C1 segment of cervical spinal cord (tissue), 14 donors: Measurements from ENCODE around the gene COX7A1.

Source experiments
- DNase-seq, 14 donors: peaks; one replicate each; lab custom pipeline; 2025; lab: John Stamatoyannopoulos, UW

Gene COX7A1

DNA sequence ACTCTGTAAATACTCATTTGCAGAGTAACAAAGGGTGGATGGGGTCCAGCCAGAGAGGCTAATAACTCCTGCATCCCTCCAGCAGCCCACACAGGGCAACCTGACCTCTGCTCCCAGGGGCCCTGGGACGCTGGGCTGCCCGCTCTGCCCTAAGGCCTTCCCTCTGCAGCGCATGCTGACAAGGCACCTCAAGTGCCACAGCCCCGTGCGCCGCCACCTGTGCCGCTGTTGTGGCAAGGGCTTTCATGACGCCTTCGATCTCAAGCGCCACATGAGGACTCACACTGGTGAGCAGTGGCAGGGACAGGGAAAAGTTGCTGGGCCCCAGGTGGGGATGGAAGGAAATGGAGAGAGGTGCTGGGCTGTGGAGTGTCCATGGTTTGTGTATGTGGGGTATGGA is 39.6 kb downstream of the COX7A1 start:
- DNase-seq, result no peak

DNA sequence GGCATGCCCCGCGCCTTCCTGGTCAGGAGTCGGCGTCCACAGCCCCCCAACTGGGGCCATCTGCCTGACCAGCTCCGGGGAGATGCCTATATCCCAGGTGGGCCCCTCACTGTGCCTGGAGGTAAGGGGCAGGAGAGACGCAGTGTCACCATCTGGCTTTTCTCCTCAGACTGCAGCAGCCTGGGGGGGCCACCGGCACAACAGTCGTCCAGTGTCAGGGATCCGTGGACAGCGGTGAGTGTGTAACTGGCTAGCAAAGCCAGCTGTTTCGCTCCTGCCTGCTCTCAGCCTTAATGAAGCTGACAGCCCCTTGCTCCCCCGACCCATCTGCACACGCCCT is 41.1 kb downstream of the COX7A1 start:
- DNase-seq, result no peak

DNA sequence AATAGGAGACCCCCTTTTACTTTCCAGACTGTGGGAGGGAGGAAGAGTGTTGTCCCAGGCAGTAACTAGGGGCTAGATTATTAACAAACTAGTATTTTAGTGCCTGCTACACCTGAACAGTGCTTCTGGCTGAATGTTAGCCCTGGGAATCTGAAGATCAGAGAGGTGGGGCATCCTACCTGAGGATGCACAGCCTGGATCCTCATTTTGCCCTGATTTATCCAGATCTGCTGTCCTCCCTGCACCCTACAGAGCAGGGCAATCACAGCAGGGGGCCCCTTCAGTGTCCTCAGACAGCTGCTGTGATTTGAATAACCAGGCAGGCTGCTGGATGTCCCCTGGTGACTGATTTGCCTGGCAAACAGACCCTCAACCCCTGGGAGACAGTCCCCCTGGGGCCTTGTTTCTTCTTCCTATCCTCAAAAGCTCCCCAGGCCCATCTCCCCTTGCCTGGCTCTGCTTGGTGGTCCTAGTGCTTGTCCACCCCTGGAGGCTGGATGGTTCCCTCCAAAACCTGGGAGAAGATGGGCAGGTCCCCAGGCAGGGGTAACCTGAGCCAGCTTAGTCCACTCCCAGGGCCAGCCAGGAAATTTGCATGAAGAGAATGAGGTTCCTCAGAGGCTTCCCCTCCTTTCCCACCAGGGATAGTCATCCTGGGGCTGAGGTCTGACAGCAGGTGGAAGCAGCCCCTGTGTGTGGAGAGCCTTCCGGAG is 41.6 kb downstream of the COX7A1 start, which contains the start of gene OVOL3:
OVOL3 (plus strand) TSS at position 657 of the 713 bp plus-strand sequence. CDS start 60 bp downstream, outside the sequence.
- DNase-seq, result no peak

DNA sequence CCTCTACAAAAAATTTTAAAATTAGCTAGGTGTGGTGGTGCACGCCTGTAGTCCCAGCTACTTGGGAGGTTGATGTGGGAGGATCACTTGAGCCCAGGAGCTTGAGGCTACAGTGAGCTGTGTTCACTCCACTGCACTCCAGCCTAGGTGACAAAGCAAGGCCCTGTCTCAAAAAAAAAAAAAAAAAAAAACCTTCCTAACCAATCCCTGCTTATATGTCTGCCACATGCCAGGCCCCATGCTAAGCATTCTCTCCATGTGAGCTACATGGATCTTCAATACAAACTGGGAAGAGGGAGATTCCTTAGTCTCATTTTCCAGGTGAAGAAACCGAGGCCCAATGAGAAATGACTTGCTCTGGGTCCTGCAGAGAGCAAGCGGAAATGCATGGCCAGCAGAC is 43.6 kb downstream of the COX7A1 start:
- no peak for DNase-seq

DNA sequence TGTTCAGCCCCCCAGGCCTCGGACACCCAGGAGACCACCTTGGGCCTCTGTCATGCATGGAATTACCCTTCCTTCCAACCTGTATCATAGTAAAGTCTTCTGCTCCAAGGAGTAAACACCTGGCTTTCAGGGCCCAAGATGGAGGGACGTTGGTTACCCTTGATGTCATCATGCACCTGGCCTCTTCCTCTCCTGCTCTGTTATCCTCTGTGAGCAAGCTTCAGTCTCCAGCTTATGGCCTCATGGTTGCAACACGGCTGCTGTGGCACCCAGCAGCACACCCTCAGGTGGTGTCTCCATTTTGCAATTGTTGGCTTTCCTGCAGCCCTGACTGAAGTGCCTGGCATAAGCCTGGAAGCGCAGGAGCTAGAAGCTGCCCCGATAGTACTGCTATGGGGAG is 45.3 kb downstream of the COX7A1 start:
- no peak for DNase-seq

DNA sequence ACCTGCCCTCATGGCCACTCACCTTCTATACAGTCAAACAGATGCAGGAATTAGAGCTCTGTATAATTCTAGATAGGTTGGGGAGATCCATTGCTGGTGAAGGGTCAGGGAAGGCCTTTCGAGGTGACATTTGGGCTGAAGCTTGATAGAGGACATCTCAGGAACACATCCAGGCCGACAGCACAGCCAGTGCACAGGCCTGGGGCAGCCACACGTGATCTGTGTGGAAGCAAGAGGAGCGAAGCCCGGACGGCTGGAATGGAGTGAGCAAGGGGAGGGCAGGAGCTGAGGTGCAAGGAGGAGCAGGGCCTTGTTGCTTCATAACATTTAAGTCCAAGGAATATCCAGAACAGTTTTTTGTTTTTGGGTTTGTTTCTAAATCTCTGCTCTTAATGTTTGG is 45.8 kb downstream of the COX7A1 start:
- peak in 1 of 14 donors; percentile 8 for DNase-seq

DNA sequence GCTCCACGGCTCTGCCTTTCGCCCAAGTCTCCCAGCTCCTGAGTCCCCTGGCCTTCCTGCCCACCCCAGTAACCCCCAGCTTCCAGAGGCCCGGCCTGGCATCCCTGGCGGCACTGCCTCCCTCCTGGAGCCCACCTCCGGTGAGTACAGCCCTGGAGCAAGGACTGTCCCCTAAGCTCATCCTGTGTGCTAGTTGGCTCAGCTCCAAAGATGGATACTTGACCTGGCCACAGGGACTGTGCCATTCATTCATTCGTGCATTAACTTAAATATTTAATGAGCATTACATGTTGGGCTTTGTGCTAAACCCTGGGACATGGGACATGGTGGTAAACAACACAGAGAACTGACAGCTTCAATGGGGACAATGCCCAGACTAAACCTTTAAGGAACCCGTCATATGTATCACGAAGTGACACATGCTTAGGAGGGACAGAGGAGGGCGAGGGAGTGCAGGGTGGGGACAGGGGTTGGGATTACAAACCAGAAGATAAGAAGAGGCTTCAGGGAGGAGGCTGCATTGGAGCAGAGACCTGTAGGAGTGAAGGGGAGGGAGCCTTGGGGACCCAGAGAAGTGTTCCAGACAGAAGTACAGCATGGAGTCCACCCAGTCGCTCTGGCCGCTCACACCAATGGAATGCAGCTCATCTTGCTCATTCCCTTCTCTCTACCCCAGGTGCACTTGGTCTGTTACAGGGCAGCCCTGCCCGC is 48.2 kb downstream of the COX7A1 start:
- DNase-seq, result no peak

- no peak for DNase-seq
Measured at GRCh38 chr19:36103040-36103626, 49.1 kb downstream of the COX7A1 start.

GRCh38 chr19:36101550-36102327 is 50.5 kb downstream of the COX7A1 start:
- DNase-seq, result no peak
